HepG2 (cell line): ENCODE data around the gene FARSB. TPM values are rescaled to one million over a fixed set of nuclear protein-coding genes. Genes with fewer than 3 reads are reported as not detected.

ENCODE experiments used
- ATF7-NPFF ChIP-seq: sonication (generic); formaldehyde crosslinking; IDR thresholded peaks from 2 replicates; pipeline ENCODE4 v1.8.1; 2023; ENCODE audit warnings: mild to moderate bottlenecking, low read depth, missing genetic modification reagents, moderate library complexity
- CBX2 ChIP-seq, 2 experiments: fragments of 200-600 bp in 1 of 2; sonication (generic); formaldehyde crosslinking in 1 of 2; IDR thresholded peaks; 2 replicates each; pipeline versions ENCODE4 v1.7.0 to v1.8.1; 2018 to 2022; ENCODE audit warnings: low read depth in 2 of 2, low read length in 1 of 2, mild to moderate bottlenecking in 1 of 2, missing genetic modification reagents in 1 of 2
- CHCHD3 ChIP-seq: sonication (generic); formaldehyde crosslinking; IDR thresholded peaks from 2 replicates; pipeline ENCODE4 v1.8.0; 2022; ENCODE audit warnings: mild to moderate bottlenecking, missing genetic modification reagents, moderate library complexity
- ETS1 ChIP-seq: sonication (generic); formaldehyde crosslinking; IDR thresholded peaks from 2 replicates; pipeline ENCODE4 v1.4.0; 2020; ENCODE audit warnings: missing genetic modification reagents
- ETV5 ChIP-seq: IDR thresholded peaks from 2 replicates; pipeline ENCODE4 v1.6.1; 2018; ENCODE audit warnings: missing biosample characterization, missing genetic modification reagents, inconsistent platforms, borderline replicate concordance
- FOXA1 ChIP-seq, 2 experiments: fragments of 450-650 bp in 1 of 2; sonication (generic) in 1 of 2; formaldehyde crosslinking in 1 of 2; IDR thresholded peaks; 2 replicates each; pipeline versions ENCODE4 v1.4.0 to v1.6.1; 2016 to 2020; ENCODE audit warnings: missing genetic modification reagents in 1 of 2
- HNF4A ChIP-seq: sonication (generic); formaldehyde crosslinking; IDR thresholded peaks from 2 replicates; pipeline ENCODE4 v1.4.0; 2020; ENCODE audit warnings: missing genetic modification reagents
- HOXA7 ChIP-seq: sonication (generic); formaldehyde crosslinking; IDR thresholded peaks from 2 replicates; pipeline ENCODE4 v1.8.1; 2022; ENCODE audit warnings: mild to moderate bottlenecking, missing genetic modification reagents, moderate library complexity
- HOXD1 ChIP-seq: sonication (generic); formaldehyde crosslinking; IDR thresholded peaks from 2 replicates; pipeline ENCODE4 v1.5.0; 2020; ENCODE audit warnings: missing genetic modification reagents
- MIER2 ChIP-seq: IDR thresholded peaks from 2 replicates; pipeline ENCODE4 v1.6.1; 2016; ENCODE audit warnings: missing biosample characterization, missing genetic modification reagents
- NR2F6 ChIP-seq, 2 experiments: IDR thresholded peaks; 2 replicates each; pipeline ENCODE4 v1.6.1; 2016; ENCODE audit warnings: antibody characterized with exemption in 1 of 2, mild to moderate bottlenecking in 1 of 2
- RFXANK ChIP-seq: IDR thresholded peaks from 2 replicates; pipeline ENCODE4 v1.6.1; 2016
- SALL1 ChIP-seq: sonication (generic); formaldehyde crosslinking; IDR thresholded peaks from 2 replicates; pipeline ENCODE4 v1.8.0; 2022; ENCODE audit warnings: mild to moderate bottlenecking, missing genetic modification reagents
- SPEN ChIP-seq: sonication (generic); formaldehyde crosslinking; IDR thresholded peaks from 2 replicates; pipeline ENCODE4 v1.5.1; 2020; ENCODE audit warnings: low read depth, mild to moderate bottlenecking, missing genetic modification reagents
- THAP7 ChIP-seq: sonication (generic); formaldehyde crosslinking; IDR thresholded peaks from 2 replicates; pipeline ENCODE4 v1.8.1; 2023; ENCODE audit warnings: mild to moderate bottlenecking, missing genetic modification reagents
- ZBTB14 ChIP-seq: sonication (generic); formaldehyde crosslinking; IDR thresholded peaks from 2 replicates; pipeline ENCODE4 v1.4.0; 2020; ENCODE audit warnings: missing genetic modification reagents
- ZHX1 ChIP-seq: sonication (generic); formaldehyde crosslinking; IDR thresholded peaks from 2 replicates; pipeline ENCODE4 v1.8.1; 2022; ENCODE audit warnings: low read depth, mild to moderate bottlenecking, missing genetic modification reagents
- ZNF280B ChIP-seq: sonication (generic); formaldehyde crosslinking; IDR thresholded peaks from 2 replicates; pipeline ENCODE4 v1.5.0; 2020; ENCODE audit warnings: missing genetic modification reagents, mild to moderate bottlenecking, borderline replicate concordance
- ZNF337 ChIP-seq: sonication (generic); formaldehyde crosslinking; IDR thresholded peaks from 2 replicates; pipeline ENCODE4 v1.5.1; 2020; ENCODE audit warnings: missing genetic modification reagents, low read depth, mild to moderate bottlenecking, borderline replicate concordance
- ZNF350 ChIP-seq: sonication (generic); formaldehyde crosslinking; IDR thresholded peaks from 2 replicates; pipeline ENCODE4 v1.4.0; 2020; ENCODE audit warnings: mild to moderate bottlenecking, low read depth, missing genetic modification reagents, borderline replicate concordance
- ZNF451 ChIP-seq: sonication (generic); formaldehyde crosslinking; IDR thresholded peaks from 2 replicates; pipeline ENCODE4 v1.5.0; 2020; ENCODE audit warnings: mild to moderate bottlenecking, missing genetic modification reagents
- ZNF772 ChIP-seq: sonication (generic); formaldehyde crosslinking; IDR thresholded peaks from 2 replicates; pipeline ENCODE4 v1.5.0; 2020; ENCODE audit warnings: mild to moderate bottlenecking, missing genetic modification reagents
- polyA plus RNA-seq, 8 experiments: library from polyadenylated mRNA; depleted of rRNA in 3 of 8; stranded (reverse) in 7 of 8; unstranded in 1 of 8; fragments of >200 nt; fragmentation: Illumina TruSeq in 4 of 8; extraction: Trizol in 4 of 8; gene quantifications; 2 replicates each; pipeline versions ENCODE4 v1.2.1 to v1.2.3, GENCODE V29; 2011 to 2016; ENCODE audit warnings: low read depth in 4 of 8, missing spikeins in 1 of 8, mixed read lengths in 1 of 8; ENCODE audit not compliant: insufficient read depth in 1 of 8
- total RNA-seq, 5 experiments: library from RNA; depleted of rRNA; stranded (reverse); fragments of >200 nt; fragmentation: Illumina TruSeq; extraction: Trizol; gene quantifications; 2 replicates each; pipeline ENCODE4 v1.2.3, GENCODE V29; 2016; ENCODE audit warnings: low read depth in 1 of 5

The FARSB gene
- total and polyA plus RNA-seq, 2 of the 13 experiments (the other 11 are each of a cell fraction or from before 2014, with no cell fraction given), result 23.3 to 45.9 TPM

GRCh38 chr2:222686086-222686750 is 30.3 kb upstream of the FARSB start (continued):
- no peak for TF ChIP-seq ETS1 (CRISPR knock-in tag)
- no peak for TF ChIP-seq CBX2 (IDR thresholded peaks at IDR 0.05; ENCODE audit: low read depth, low read length)
- no peak for TF ChIP-seq CBX2 (CRISPR knock-in tag; IDR thresholded peaks at IDR 0.05; ENCODE audit: low read depth)
- TF ChIP-seq MIER2, result no peak
- no peak for TF ChIP-seq CHCHD3 (CRISPR knock-in tag)
- TF ChIP-seq ETV5 (CRISPR knock-in tag), result peak; percentile 34; the same call in 1 of the 2 replicates
- TF ChIP-seq ZNF337 (CRISPR knock-in tag), result no peak
- peak; percentile 45 for TF ChIP-seq HNF4A
- TF ChIP-seq HOXD1, result no peak
- no peak for TF ChIP-seq THAP7 (CRISPR knock-in tag)
- TF ChIP-seq ZNF772 (CRISPR knock-in tag), result no peak
- TF ChIP-seq RFXANK (CRISPR knock-in tag), result no peak
- TF ChIP-seq ATF7-NPFF (CRISPR knock-in tag), result no peak
- TF ChIP-seq NR2F6 (IDR thresholded peaks at IDR 0.05), result no peak
- TF ChIP-seq NR2F6 (CRISPR knock-in tag; IDR thresholded peaks at IDR 0.05), result no peak
- no peak for TF ChIP-seq ZNF451 (CRISPR knock-in tag)
- TF ChIP-seq SPEN (CRISPR knock-in tag), result no peak
- no peak for TF ChIP-seq FOXA1 (IDR thresholded peaks at IDR 0.05)
- TF ChIP-seq FOXA1 (CRISPR knock-in tag; IDR thresholded peaks at IDR 0.05), result no peak
- peak; percentile 15; the same call in 1 of the 2 replicates for TF ChIP-seq SALL1
- no peak for TF ChIP-seq ZNF350 (CRISPR knock-in tag)
- TF ChIP-seq ZHX1, result no peak
- no peak for TF ChIP-seq ZBTB14 (CRISPR knock-in tag)
- no peak for TF ChIP-seq ZNF280B (CRISPR knock-in tag)
- no peak for TF ChIP-seq HOXA7 (CRISPR knock-in tag)
